ENCODE data around the gene SMIM23.

Gene SMIM23

GRCh38 chr5:171744882-171745281 is 40.7 kb upstream of the SMIM23 start:
- TF ChIP-seq CTCF (IDR thresholded peaks at IDR 0.05; ENCODE audit: insufficient read depth, low read depth, low read length, missing control alignments), result no peak
- H3K4me3 ChIP-seq (ENCODE audit: low read depth, low read length), result no peak overlapping the region
- no peak for DNase-seq (ENCODE audit: low read depth)

GRCh38 chr5:171745602-171746001 is 40.0 kb upstream of the SMIM23 start:
- TF ChIP-seq CTCF (IDR thresholded peaks at IDR 0.05; ENCODE audit: insufficient read depth, low read depth, low read length, missing control alignments), result no peak
- no peak overlapping the region for H3K4me3 ChIP-seq (ENCODE audit: low read depth, low read length)
- peak; percentile 14 for DNase-seq (ENCODE audit: low read depth)

- no peak for DNase-seq (ENCODE audit: low read depth)
- no peak overlapping the region for H3K4me3 ChIP-seq (ENCODE audit: low read depth, low read length)
- no peak for TF ChIP-seq CTCF (IDR thresholded peaks at IDR 0.05; ENCODE audit: insufficient read depth, low read depth, low read length, missing control alignments)
Measured at GRCh38 chr5:171747061-171747859, 38.4 kb upstream of the SMIM23 start.

GRCh38 chr5:171748720-171749119 is 36.9 kb upstream of the SMIM23 start:
- no peak for TF ChIP-seq CTCF (IDR thresholded peaks at IDR 0.05; ENCODE audit: insufficient read depth, low read depth, low read length, missing control alignments)
- no peak for DNase-seq (ENCODE audit: low read depth)
- H3K4me3 ChIP-seq (ENCODE audit: low read depth, low read length), result no peak overlapping the region

GRCh38 chr5:171749365-171749764 is 36.3 kb upstream of the SMIM23 start:
- no peak for TF ChIP-seq CTCF (IDR thresholded peaks at IDR 0.05; ENCODE audit: insufficient read depth, low read depth, low read length, missing control alignments)
- DNase-seq (ENCODE audit: low read depth), result no peak
- no peak overlapping the region for H3K4me3 ChIP-seq (ENCODE audit: low read depth, low read length)

- TF ChIP-seq CTCF (IDR thresholded peaks at IDR 0.05; ENCODE audit: insufficient read depth, low read depth, low read length, missing control alignments), result no peak
- no peak for DNase-seq (ENCODE audit: low read depth)
- H3K4me3 ChIP-seq (ENCODE audit: low read depth, low read length), result no peak overlapping the region
Measured at GRCh38 chr5:171750311-171750788, 35.3 kb upstream of the SMIM23 start.
